Tibial artery (tissue), 4 donors: Measurements from ENCODE around the gene WDR55.

ENCODE experiments used
- DNase-seq, 2 donors: peaks; one replicate each; pipeline ENCODE4 v3.0.0-alpha.2; 2019
- H3K27ac ChIP-seq, 2 donors: fragments of 200-600 bp; sonication (generic) in 1 of 2; 1 replicate in 1 of 2; 2 replicates in 1 of 2; pipeline ENCODE4 v1.5.1; 2018 to 2019; ENCODE audit warnings: mild to moderate bottlenecking in 1 of 2
- H3K27me3 ChIP-seq, 2 donors: fragments of 200-600 bp; sonication (generic) in 1 of 2; one replicate each; pipeline versions ENCODE4 v1.5.1 to v1.6.0; 2016 to 2019
- H3K36me3 ChIP-seq, 3 donors: fragments of 200-600 bp; sonication (generic) in 2 of 3; one replicate each; pipeline ENCODE4 v1.5.1; 2016 to 2019; ENCODE audit warnings: mild to moderate bottlenecking in 2 of 3
- H3K4me1 ChIP-seq, 4 donors: fragments of 200-600 bp; sonication (generic) in 2 of 4; 1 replicate in 3 of 4; 2 replicates in 1 of 4; pipeline ENCODE4 v1.5.1; 2016 to 2019
- H3K4me3 ChIP-seq, 2 donors: fragments of 200-600 bp; sonication (generic) in 1 of 2; 1 replicate in 1 of 2; 2 replicates in 1 of 2; pipeline ENCODE4 v1.5.1; 2018 to 2019; ENCODE audit warnings: mild to moderate bottlenecking in 2 of 2
- H3K9me3 ChIP-seq, 3 donors: fragments of 200-600 bp; sonication (generic) in 1 of 3; one replicate each; pipeline ENCODE4 v1.5.1; 2016 to 2019
- CTCF ChIP-seq, 2 experiments: fragments of 200-600 bp in 1 of 2; fragments of 450-650 bp in 1 of 2; IDR thresholded peaks; one replicate each; pipeline ENCODE4 v1.5.1; 2017 to 2019; ENCODE audit warnings: antibody characterized with exemption in 2 of 2, mild to moderate bottlenecking in 1 of 2, moderate library complexity in 1 of 2
- intact Hi-C: fragments of 100-400 bp; cut with DNase I; formaldehyde crosslinking; loops from one replicate; pipeline ENCODE4 v1.15.0; 2023; ENCODE audit warnings: low total_unique reads

The WDR55 gene

GRCh38 chr5:140690941-140691924 is 26.5 kb downstream of the WDR55 start, which contains the start of the genes HARS1 and HARS2:
Gene HARS1 (minus strand): TSS chr5:140691370. CDS start chr5:140691304, 66 bp downstream.
Gene HARS2 (plus strand): TSS chr5:140691455. CDS start chr5:140691649, 194 bp downstream.
- intact Hi-C loops: loop anchor here (5.0 to 10.0 kb wide), 2 partner anchors 146 to 289 kb away; partner anchors contain the start of genes ANKHD1 and EIF4EBP3
- H3K27me3 ChIP-seq: no peaks in the 10 kb centered on the region
- peak within 1 kb of the TSS; percentile 87 to 94 for H3K27ac ChIP-seq
- H3K4me1 ChIP-seq: peaks cover 0 to 35% (median 25%) of the 10 kb centered on the region in 4 donors
- no peak for TF ChIP-seq CTCF (IDR thresholded peaks at IDR 0.05)
- peak; percentile 89 to 95 for DNase-seq
- peak within 1 kb of the TSS; percentile 88 to 95 for H3K4me3 ChIP-seq
- H3K36me3 ChIP-seq: peaks cover 28 to 54% (median 37%) of the 10 kb centered on the region in 3 donors
- H3K9me3 ChIP-seq: no peaks in the 10 kb centered on the region

- intact Hi-C loops: loop anchor here (5.0 to 10.0 kb wide), 2 partner anchors 149 to 292 kb away; partner anchors contain the start of genes ANKHD1 and EIF4EBP3
- DNase-seq: no peak
- Histone ChIP-seq H3K4me3 (no peak overlapping the region), H3K27me3 (no peaks in the 10 kb centered on the region), H3K27ac (no peak overlapping the region), H3K36me3 (peaks cover 51 to 63% (median 59%) of the 10 kb centered on the region in 3 donors), H3K4me1 (peaks cover 0 to 35% (median 25%) of the 10 kb centered on the region in 4 donors), H3K9me3 (no peaks in the 10 kb centered on the region)
- no peak for TF ChIP-seq CTCF (IDR thresholded peaks at IDR 0.05)
Observed at GRCh38 chr5:140694276-140694675, 29.6 kb downstream of the WDR55 start.

GRCh38 chr5:140696891-140697492 is 32.3 kb downstream of the WDR55 start:
- Histone ChIP-seq H3K27ac (no peak overlapping the region), H3K4me1 (peaks cover 0 to 39% (median 30%) of the 10 kb centered on the region in 4 donors), H3K36me3 (peaks cover 54 to 63% (median 61%) of the 10 kb centered on the region in 3 donors), H3K4me3 (no peak overlapping the region), H3K9me3 (no peaks in the 10 kb centered on the region), H3K27me3 (no peaks in the 10 kb centered on the region)
- no peak for DNase-seq
- TF ChIP-seq CTCF (IDR thresholded peaks at IDR 0.05): no peak
- intact Hi-C loops: loop anchor here (10.0 kb wide), 1 partner anchor 152 kb away; the partner anchor contains the start of gene EIF4EBP3

- Histone ChIP-seq H3K4me3 (peak within 1 kb of the TSS; percentile 73 to 82), H3K27me3 (no peaks in the 10 kb centered on the region), H3K4me1 (peaks cover 0 to 21% (median 15%) of the 10 kb centered on the region in 4 donors), H3K27ac (peak within 1 kb of the TSS; percentile 75), H3K9me3 (no peaks in the 10 kb centered on the region), H3K36me3 (peaks cover 72 to 77% (median 72%) of the 10 kb centered on the region in 3 donors)
- no peak for TF ChIP-seq CTCF (IDR thresholded peaks at IDR 0.05)
- intact Hi-C loops: no loop called here
- DNase-seq: peak; percentile 97 to 98
Observed at GRCh38 chr5:140700177-140701144, 35.8 kb downstream of the WDR55 start, which contains the start of gene ZMAT2. Gene ZMAT2 (plus strand): TSS chr5:140700447. CDS start chr5:140700461, 14 bp downstream.
